Measurements from ENCODE around the gene MIOX.
"Not testable (repeated sequence)": the region's sequence is repeated elsewhere in the genome, so short reads cannot be mapped to it uniquely, and the experiment has no call there.

Gene MIOX

GRCh38 chr22:50530877-50531545 lies 44.4 kb downstream of the MIOX start:
- DNase-seq = peak; percentile 79

GRCh38 chr22:50531546-50531961 lies 44.9 kb downstream of the MIOX start:
- DNase-seq = peak; percentile 32

GRCh38 chr22:50531962-50532674 lies 45.5 kb downstream of the MIOX start:
- DNase-seq = peak; percentile 74

GRCh38 chr22:50532824-50533796 lies 46.5 kb downstream of the MIOX start:
- no peak for DNase-seq

GRCh38 chr22:50533856-50534711 lies 47.4 kb downstream of the MIOX start:
- DNase-seq = not testable (repeated sequence)

GRCh38 chr22:50535113-50535512 lies 48.5 kb downstream of the MIOX start:
- no peak for DNase-seq

GRCh38 chr22:50536226-50536625 lies 49.6 kb downstream of the MIOX start:
- DNase-seq = no peak

GRCh38 chr22:50537765-50538164 lies 51.1 kb downstream of the MIOX start:
- DNase-seq = no peak

All from EL (cell line).